Activated naive CD4-positive, alpha-beta T cell treated with anti-CD3 and anti-CD28 coated beads, Interleukin-2, amount 10 ng/mL, durations not matched to agents 7 days and 5 days (primary cell): ENCODE measurements around the gene FXR1.
"Not testable (repeated sequence)": the region's sequence is repeated elsewhere in the genome, so short reads cannot be mapped to it uniquely, and the experiment has no call there.

ENCODE experiments used
- CTCF ChIA-PET: fragments of 350-600 bp; sonication (Branson Sonifier 250); formaldehyde crosslinking; loops from one replicate; lab custom pipeline; 2021; ENCODE audit warnings: antibody characterized with exemption; lab: Charles Lee
- DNase-seq: peaks from one replicate; pipeline ENCODE4 v3.0.0-alpha.2; 2020
- H3K27ac Mint-ChIP-seq: one replicate; pipeline ENCODE4 v1.8.0; 2021; ENCODE audit warnings: mild to moderate bottlenecking, moderate library complexity, mixed read lengths
- H3K27me3 Mint-ChIP-seq: one replicate; pipeline ENCODE4 v1.8.0; 2021; ENCODE audit warnings: mild to moderate bottlenecking, mixed read lengths
- H3K36me3 Mint-ChIP-seq: one replicate; pipeline ENCODE4 v1.8.0; 2021; ENCODE audit warnings: mixed read lengths
- H3K4me1 Mint-ChIP-seq: one replicate; pipeline ENCODE4 v1.8.0; 2021; ENCODE audit warnings: mixed read lengths
- H3K4me3 Mint-ChIP-seq: one replicate; pipeline ENCODE4 v1.8.0; 2021; ENCODE audit warnings: mild to moderate bottlenecking, moderate library complexity, mixed read lengths
- H3K9me3 Mint-ChIP-seq: one replicate; pipeline ENCODE4 v1.8.0; 2021; ENCODE audit warnings: mixed read lengths

Gene FXR1

DNA sequence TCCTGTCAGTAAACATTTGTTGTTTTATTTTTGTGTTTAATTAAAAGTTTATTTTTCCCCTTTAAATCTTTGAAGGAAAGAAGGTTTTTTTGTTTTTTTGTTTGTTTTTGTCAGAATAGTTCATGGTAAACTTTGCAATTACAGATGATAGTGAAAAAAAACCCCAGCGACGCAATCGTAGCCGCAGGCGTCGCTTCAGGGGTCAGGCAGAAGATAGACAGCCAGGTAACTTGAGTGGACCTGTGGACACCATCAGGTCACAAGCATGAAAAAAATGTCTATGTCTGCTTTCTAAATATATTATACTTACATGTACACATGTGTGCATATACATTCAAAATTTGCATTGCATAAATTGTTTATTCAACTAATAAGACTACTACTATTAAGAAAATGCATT is 58.5 kb downstream of the FXR1 start:
- H3K9me3 Mint-ChIP-seq = no peaks in the 10 kb centered on the region
- peaks cover 39% of the 10 kb centered on the region for H3K36me3 Mint-ChIP-seq

DNA sequence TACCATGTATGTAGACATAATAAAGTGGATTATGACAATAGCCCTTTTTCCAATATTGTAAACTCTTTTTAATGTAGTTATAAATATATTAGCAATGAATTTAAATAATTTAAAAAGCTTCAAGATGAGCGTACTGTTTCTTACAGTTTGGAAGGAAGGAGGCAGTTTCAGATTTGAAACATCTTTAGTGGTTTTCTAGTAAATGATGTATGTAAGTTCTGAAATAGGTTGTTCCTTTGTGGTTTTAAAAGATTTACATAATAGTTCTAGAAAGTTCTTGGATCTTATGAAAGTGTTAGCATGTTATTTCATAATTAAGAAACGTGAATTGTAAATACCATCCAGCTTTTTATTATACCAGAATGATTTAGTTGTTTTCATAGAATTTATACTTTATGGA is 61.1 kb downstream of the FXR1 start:
- Mint-ChIP-seq H3K4me3 (no peak overlapping the region), H3K27me3 (no peaks in the 10 kb centered on the region), H3K27ac (no peak overlapping the region), H3K4me1 (peaks cover 2% of the 10 kb centered on the region), H3K36me3 (peaks cover 35% of the 10 kb centered on the region), H3K9me3 (no peaks in the 10 kb centered on the region)
- CTCF ChIA-PET = interaction anchor here (0.7 to 1.1 kb wide), 2 partner anchors 9 to 21 kb away, joined by 3 read pairs; no protein-coding TSS in a partner anchor
- no peak for DNase-seq

More for the DNA sequence above, 58.5 kb downstream of the FXR1 start:
- Mint-ChIP-seq H3K27ac (no peak overlapping the region), H3K4me1 (peaks cover 2% of the 10 kb centered on the region), H3K27me3 (no peaks in the 10 kb centered on the region), H3K4me3 (no peak overlapping the region)
- CTCF ChIA-PET = no interaction called here
- DNase-seq = no peak

DNA sequence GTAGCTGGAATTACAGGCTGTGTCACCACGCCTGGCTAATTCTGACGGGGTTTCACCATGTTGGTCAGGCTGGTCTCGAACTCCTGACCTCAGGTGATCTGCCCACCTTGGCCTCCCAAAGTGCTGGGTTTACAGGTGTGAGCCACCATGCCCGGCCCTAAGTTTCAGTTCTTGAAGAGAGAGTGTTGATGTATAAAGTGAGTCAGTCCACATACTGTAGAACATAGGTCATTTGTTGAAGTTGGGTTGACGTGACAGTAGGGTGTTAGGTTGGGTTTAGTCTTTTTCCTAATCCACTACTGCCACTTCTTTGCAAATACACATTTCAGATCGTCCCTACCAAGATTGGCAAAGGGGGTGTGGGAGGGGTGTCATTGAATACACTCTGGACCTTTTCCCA is 61.8 kb downstream of the FXR1 start:
- Mint-ChIP-seq H3K27me3 (no peaks in the 10 kb centered on the region), H3K36me3 (peaks cover 37% of the 10 kb centered on the region), H3K9me3 (no peaks in the 10 kb centered on the region), H3K4me1 (peaks cover 2% of the 10 kb centered on the region), H3K4me3 (no peak overlapping the region), H3K27ac (no peak overlapping the region)
- CTCF ChIA-PET = no interaction called here
- no peak for DNase-seq

DNA sequence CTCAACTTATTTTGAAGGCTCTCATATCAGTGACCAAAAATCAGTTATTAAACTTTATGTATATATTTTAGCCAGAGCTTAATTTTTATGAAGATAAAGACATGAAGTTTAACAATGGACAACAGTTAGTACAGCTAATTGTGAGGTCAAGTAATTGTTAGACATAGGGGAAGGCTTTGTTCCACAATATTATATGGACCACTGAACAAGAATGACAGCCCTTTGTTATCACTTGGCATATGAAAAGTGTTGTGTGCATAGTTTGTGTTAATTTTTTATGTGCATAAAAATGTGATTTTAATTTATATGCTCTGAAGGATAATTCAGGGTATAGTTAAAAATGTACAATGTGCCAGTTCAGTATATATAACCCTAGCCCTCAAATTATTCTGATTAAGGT is 65.0 kb downstream of the FXR1 start:
- no peaks in the 10 kb centered on the region for H3K27me3 Mint-ChIP-seq
- H3K4me3 Mint-ChIP-seq = no peak overlapping the region
- H3K9me3 Mint-ChIP-seq = no peaks in the 10 kb centered on the region
- CTCF ChIA-PET = no interaction called here
- H3K27ac Mint-ChIP-seq = no peak overlapping the region
- H3K4me1 Mint-ChIP-seq = peaks cover 2% of the 10 kb centered on the region
- no peak for DNase-seq
- H3K36me3 Mint-ChIP-seq = peaks cover 36% of the 10 kb centered on the region

DNA sequence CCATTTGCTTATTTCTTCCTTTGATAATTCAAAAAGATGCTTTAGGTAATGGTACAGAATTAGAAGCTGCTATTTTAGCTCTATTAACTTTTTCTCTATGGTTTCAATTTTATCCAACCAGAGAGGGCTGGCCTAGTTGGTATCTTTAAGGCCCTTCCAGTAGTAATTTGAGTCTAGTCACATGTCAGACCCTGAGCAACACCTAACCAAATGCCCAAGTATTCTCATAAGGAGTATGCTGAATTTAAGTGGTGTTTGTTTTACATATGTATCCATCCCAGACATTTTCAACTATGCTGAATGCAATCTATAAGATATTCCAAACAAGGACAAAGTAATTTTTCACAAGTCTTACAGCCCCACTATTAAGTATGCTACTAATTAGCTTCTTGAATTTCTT is 67.5 kb downstream of the FXR1 start:
- DNase-seq = no peak
- H3K27ac Mint-ChIP-seq = no peak overlapping the region
- peaks cover 30% of the 10 kb centered on the region for H3K36me3 Mint-ChIP-seq
- no peak overlapping the region for H3K4me3 Mint-ChIP-seq
- H3K9me3 Mint-ChIP-seq = no peaks in the 10 kb centered on the region
- CTCF ChIA-PET = interaction anchor here (1.2 kb wide), 1 partner anchor 11 kb away, joined by 3 read pairs; no protein-coding TSS in a partner anchor
- H3K4me1 Mint-ChIP-seq = no peaks in the 10 kb centered on the region
- no peaks in the 10 kb centered on the region for H3K27me3 Mint-ChIP-seq

DNA sequence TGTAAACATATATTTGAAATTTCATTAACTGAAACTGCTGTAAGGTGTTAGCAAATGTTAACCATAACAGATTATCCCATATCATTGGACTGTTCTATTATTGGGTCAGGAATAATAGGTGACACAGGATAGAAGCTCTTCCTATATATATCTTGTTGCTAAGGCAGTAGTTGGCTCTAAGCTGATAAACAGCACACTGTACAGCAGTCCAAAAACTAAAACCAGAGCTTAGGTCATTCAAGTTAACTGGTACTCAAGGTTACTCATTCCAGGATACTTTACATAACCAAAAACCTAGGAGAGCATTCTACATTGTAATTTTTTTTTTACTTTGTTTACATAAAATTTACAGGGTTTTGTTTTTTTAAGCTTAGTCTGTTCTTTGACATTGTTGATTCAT is 68.1 kb downstream of the FXR1 start:
- no peak for DNase-seq
- H3K36me3 Mint-ChIP-seq = peaks cover 33% of the 10 kb centered on the region
- H3K27ac Mint-ChIP-seq = no peak overlapping the region

DNA sequence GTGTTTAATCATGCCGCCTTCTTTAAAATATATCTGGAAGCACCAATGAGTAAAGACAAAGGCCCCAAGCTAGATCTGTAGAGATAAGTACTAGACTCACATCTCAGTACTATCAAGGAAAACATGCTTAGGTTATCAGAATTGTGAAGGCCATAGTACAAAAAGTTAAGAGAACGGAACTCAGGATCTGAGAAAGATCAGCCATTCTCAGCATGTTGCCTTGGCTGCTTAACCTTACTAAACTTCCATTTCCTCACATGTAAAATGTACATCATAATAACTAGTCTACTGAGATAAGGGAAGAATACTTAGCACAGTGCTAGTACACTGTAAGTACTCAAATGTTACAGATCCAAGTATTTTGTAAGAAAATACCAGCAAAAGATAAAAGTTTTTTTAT is 69.4 kb downstream of the FXR1 start:
- Mint-ChIP-seq H3K27ac (no peak overlapping the region), H3K36me3 (peaks cover 38% of the 10 kb centered on the region), H3K27me3 (no peaks in the 10 kb centered on the region), H3K4me3 (no peak overlapping the region), H3K4me1 (peaks cover 2% of the 10 kb centered on the region), H3K9me3 (no peaks in the 10 kb centered on the region)
- no peak for DNase-seq
- CTCF ChIA-PET = no interaction called here

More for the DNA sequence above, 68.1 kb downstream of the FXR1 start:
- Mint-ChIP-seq H3K4me1 (no peaks in the 10 kb centered on the region), H3K27me3 (no peaks in the 10 kb centered on the region), H3K9me3 (no peaks in the 10 kb centered on the region), H3K4me3 (no peak overlapping the region)
- CTCF ChIA-PET = interaction anchor here (1.0 to 1.2 kb wide), 2 partner anchors 11 to 68 kb away, joined by 3 read pairs; partner anchors contain the start of gene FXR1

DNA sequence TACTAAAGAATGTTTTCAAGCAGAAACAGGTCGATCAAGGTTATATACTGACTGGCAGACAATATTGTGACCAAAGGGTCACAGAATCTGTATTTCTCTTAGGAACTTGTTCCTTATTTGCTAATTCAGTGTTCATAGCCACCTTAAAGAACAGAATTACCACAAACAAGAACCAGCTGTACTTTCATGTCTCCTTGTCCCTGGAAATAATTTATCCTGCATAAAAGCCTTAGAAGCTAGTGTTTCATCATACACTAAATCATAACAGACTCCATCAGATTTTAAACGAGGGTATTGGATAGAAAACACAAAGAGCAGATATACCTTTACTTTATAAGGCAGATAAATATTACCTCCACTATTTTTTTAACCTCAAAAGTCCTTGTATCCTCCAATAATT is 70.7 kb downstream of the FXR1 start:
- Mint-ChIP-seq H3K9me3 (no peaks in the 10 kb centered on the region), H3K27ac (peak overlapping the region; percentile 55), H3K4me3 (no peak overlapping the region), H3K4me1 (peaks cover 11% of the 10 kb centered on the region), H3K36me3 (peaks cover 42% of the 10 kb centered on the region), H3K27me3 (no peaks in the 10 kb centered on the region)
- DNase-seq = no peak
- CTCF ChIA-PET = interaction anchor here (0.9 kb wide), 1 partner anchor 71 kb away, joined by 3 read pairs; the partner anchor contains the start of gene FXR1

DNA sequence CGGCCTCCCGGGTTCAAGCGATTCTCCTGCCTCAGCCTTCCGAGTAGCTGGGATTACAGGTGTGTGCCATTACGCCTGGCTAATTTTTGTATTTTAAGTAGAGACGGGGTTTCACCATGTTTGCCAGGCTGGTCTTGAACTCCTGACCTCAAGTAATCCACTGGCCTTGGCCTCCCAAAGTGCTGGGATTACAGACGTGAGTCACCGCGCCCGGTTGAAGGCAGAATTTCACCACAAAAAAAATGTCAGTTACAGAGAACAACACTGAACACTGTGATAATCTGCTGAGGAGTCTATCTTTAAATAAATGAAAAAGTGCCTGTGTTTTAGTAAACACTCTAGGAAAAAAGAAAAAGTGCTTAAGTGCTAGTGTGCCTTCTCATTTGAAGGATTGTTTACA is 73.9 kb downstream of the FXR1 start:
- H3K4me3 Mint-ChIP-seq, H3K9me3 Mint-ChIP-seq, CTCF ChIA-PET, H3K27me3 Mint-ChIP-seq, DNase-seq, H3K27ac Mint-ChIP-seq: not testable (repeated sequence)
- Mint-ChIP-seq H3K36me3 (peaks cover 31% of the 10 kb centered on the region), H3K4me1 (peaks cover 27% of the 10 kb centered on the region)

DNA sequence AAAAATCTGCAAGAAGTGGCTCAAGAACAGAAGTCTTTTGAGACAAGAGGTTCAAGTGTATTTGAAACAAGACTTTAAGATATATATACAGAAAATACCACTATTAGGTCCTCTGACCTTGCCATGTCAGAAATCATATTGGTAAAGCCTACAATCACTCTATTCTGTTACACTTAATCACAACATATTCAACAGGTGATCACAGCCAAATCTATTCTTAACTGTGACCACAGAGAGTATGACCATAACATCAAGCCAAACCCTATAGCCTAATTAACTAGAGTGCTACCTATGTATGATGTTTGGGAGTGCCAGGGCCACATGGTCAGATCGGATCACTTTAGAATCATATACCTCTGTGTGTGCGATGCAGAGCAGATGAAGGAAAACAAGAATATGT is 74.9 kb downstream of the FXR1 start:
- CTCF ChIA-PET = no interaction called here
- no peak for DNase-seq
- Mint-ChIP-seq H3K9me3 (no peaks in the 10 kb centered on the region), H3K36me3 (peaks cover 25% of the 10 kb centered on the region), H3K27ac (no peak overlapping the region), H3K27me3 (no peaks in the 10 kb centered on the region), H3K4me1 (peaks cover 27% of the 10 kb centered on the region), H3K4me3 (peak overlapping the region; percentile 32)

DNA sequence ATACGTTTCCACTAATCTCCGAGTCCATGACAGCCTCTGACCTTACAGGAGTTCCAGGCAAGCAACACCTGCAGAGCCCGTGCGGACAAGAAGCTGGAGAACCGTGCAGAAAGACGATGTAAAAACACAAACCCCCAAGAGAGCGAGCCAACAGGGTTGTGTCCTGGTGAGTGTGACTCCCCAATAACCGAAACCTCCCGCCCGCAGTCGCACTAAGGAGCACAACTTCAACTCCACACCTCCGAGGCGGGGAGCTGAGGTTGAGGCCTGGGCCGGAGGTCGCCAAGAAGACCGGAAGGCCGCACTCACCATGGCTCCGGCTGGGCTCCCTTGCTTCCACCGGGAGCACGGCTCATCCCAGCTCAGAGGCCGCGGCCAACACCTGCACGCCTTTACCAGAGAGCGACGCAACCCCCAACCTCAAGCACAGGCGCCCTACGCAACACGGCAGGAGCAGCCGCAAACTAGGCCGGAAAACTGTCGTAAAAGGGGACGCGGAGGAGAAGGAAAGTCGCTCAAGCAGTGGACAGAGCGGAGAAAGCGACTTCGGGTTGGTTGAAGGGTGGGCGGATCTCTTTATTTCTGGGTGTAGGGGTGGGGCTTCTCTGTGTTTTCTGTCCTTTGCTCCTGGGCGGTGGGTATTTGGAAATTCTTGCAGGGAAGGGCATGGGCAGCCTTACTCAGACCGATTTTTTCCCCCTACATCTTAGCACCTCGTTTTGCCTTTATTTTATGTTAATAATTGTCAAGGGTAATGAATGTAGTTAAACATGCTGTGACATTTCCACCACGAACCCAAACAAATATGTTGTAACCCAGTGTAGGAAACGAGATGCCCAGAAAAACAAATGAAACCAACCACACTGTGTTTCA is 77.1 kb downstream of the FXR1 start, which contains the start of gene DNAJC19:
Gene DNAJC19, minus strand, starts transcription at position 446 of the 873 bp plus-strand sequence. Its CDS starts 134 bp downstream, at position 312.
- Mint-ChIP-seq H3K27me3 (no peaks in the 10 kb centered on the region), H3K36me3 (peaks cover 24% of the 10 kb centered on the region), H3K4me1 (peaks cover 27% of the 10 kb centered on the region), H3K4me3 (peak within 1 kb of the TSS; percentile 90), H3K9me3 (no peaks in the 10 kb centered on the region), H3K27ac (peak within 1 kb of the TSS; percentile 89)
- DNase-seq = peak; percentile 95
- CTCF ChIA-PET = no interaction called here

DNA sequence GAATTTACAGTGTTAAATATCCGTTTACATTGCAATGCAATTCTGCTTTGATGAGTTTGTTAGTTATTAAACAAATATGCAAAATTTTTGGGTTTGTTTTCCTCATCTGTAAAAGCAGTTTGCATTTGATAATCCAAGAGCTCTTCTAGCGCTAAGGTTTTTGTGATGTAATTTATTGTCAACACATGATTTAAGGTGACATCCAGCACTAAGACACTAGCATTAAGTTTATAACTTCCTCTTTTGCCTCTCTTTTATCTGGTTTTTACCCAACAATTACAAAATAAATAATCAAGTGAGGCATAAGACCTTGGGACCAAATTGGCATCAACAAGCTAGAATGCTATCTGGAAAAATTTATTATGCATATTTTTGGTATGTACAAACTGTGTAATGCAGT is 78.0 kb downstream of the FXR1 start:
- Mint-ChIP-seq H3K4me1 (peaks cover 27% of the 10 kb centered on the region), H3K36me3 (peaks cover 20% of the 10 kb centered on the region), H3K27me3 (no peaks in the 10 kb centered on the region), H3K4me3 (peak overlapping the region; percentile 90), H3K9me3 (no peaks in the 10 kb centered on the region), H3K27ac (no peak overlapping the region)
- CTCF ChIA-PET = no interaction called here
- no peak for DNase-seq

DNA sequence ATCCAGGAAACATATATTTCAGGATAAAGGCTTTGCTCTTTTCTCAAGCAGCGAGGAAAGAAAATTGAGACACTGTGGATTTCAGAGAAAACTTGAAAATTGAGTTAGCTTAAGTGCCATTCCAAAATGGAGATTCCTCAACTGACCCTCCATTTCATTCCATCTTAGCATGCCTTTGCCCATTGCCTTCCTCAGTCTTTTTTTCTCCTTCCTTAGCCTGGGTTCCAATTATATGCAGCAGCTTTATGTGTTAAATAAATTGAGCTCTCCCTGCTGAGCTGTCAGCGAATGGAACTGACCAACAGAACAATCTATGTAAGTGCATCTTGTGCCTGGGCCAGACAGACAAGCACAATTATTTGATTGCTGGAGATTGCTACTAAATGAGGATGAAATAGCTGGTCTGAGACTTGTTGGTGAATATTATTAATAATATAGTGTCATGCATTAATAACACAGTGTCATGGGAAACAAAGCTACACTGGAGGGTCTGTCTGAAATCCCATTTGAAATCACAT is 84.0 kb downstream of the FXR1 start:
- CTCF ChIA-PET = no interaction called here
- no peak overlapping the region for H3K4me3 Mint-ChIP-seq
- H3K36me3 Mint-ChIP-seq = no peaks in the 10 kb centered on the region
- H3K9me3 Mint-ChIP-seq = peaks cover 6% of the 10 kb centered on the region
- H3K27me3 Mint-ChIP-seq = peaks cover 3% of the 10 kb centered on the region
- DNase-seq = no peak
- no peak overlapping the region for H3K27ac Mint-ChIP-seq
- no peaks in the 10 kb centered on the region for H3K4me1 Mint-ChIP-seq

DNA sequence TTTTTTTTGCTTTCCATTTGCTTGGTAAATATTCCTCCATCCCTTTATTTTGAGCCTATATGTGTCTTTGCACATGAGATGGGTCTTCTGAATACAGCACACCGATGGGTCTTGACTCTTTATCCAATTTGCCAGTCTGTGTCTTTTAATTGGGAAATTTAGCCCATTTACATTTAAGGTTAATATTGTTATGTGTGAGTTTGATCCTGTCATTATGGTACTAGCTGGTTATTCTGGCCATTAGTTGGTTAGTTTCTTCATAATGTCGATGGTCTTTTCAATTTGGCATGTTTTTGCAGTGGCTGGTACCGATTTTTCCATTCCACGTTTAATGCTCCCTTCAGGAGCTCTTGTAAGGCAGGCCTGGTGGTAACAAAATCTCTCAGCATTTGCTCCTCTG is 89.9 kb downstream of the FXR1 start:
- peaks cover 13% of the 10 kb centered on the region for H3K9me3 Mint-ChIP-seq
- H3K4me1 Mint-ChIP-seq, DNase-seq, H3K27me3 Mint-ChIP-seq, H3K4me3 Mint-ChIP-seq, H3K27ac Mint-ChIP-seq, CTCF ChIA-PET, H3K36me3 Mint-ChIP-seq: not testable (repeated sequence)

DNA sequence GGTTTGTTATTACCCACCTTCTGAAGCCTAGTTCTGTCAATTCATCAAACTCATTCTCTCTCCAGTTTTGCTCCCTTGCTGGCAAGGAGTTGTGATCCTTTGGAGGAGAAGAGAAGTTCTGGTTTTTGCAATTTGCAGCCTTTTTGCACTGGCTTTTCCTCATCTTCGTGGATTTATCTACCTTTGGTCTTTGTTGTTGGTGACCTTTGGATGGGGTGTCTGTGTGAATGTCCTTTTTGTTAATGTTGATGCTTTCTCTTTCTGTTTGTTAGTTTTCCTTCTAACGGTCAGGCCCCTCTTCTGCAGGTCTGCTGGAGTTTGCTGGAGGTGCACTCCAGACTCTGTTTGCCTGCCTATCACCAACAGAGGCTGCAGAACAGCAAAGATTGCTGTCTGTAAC is 91.0 kb downstream of the FXR1 start:
- not testable (repeated sequence) for H3K4me3 Mint-ChIP-seq

More for the DNA sequence above, 91.0 kb downstream of the FXR1 start:
- H3K27ac Mint-ChIP-seq, H3K4me1 Mint-ChIP-seq, H3K27me3 Mint-ChIP-seq, DNase-seq, H3K36me3 Mint-ChIP-seq, CTCF ChIA-PET: not testable (repeated sequence)
- H3K9me3 Mint-ChIP-seq = peaks cover 13% of the 10 kb centered on the region
